ENCODE data around the gene CTSE. TPM values are rescaled to one million over a fixed set of nuclear protein-coding genes. Genes with fewer than 3 reads are reported as not detected.

Gene CTSE
- total and polyA plus RNA-seq, 2 of the 8 experiments (the other 6 are each of a cell fraction or from before 2014, with no cell fraction given) = 0.03 TPM; not detected in 1

DNA sequence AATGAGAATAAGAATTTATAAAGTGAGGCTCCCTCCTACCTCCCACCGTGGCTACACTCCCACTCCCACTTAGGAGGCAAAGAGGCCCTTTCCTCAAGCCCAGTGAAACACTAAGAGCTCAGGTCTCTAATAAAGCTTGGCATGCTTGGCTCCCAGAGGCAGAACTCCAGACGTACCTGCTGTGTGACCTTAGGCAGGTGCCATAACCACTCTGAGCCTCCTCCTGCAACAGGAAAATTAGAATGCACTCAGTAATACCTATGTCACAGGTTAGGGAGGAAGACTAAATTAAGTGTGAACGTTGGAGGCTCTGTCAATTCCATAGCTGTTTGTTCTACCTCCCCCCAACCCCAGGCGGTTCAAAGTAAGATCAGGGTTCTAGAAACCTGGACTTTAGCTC is 63.9 kb downstream of the CTSE start:
- H3K23me2 ChIP-seq (ENCODE audit: low read depth, low read length) = no peaks in the 10 kb centered on the region
- H3K9ac ChIP-seq (replicated peaks in 1 of 4; ENCODE audit: extremely low read depth in 1 of 4, low read depth in 3 of 4, low read length in 3 of 4) = no peak overlapping the region
- H4K91ac ChIP-seq (replicated peaks; ENCODE audit: insufficient read length, low read length) = no peak overlapping the region
- no peak overlapping the region for H2BK15ac ChIP-seq (ENCODE audit: low read length)
- FAIRE-seq (no peak), DNase-seq (ENCODE audit: low read depth in 1 of 2, low spot score in 2 of 2) (no peak)
- H2AK5ac ChIP-seq (ENCODE audit: low read depth, low read length) = no peak overlapping the region
- H3K27me3 ChIP-seq (replicated peaks in 1 of 4; ENCODE audit: control insufficient read depth in 3 of 4, extremely low read depth in 1 of 4, insufficient read depth in 3 of 4, low read length in 3 of 4) = no peaks in the 10 kb centered on the region
- WGBS, 2 experiments (ENCODE audit: extremely low coverage in 1 of 2, insufficient coverage in 1 of 2, insufficient read length in 1 of 2, insufficient replicate concordance in 2 of 2, low coverage in 1 of 2, low lambda C conversion rate in 2 of 2, missing lambda C conversion rate in 1 of 2) = 77% methylated on average over 4 of the region's 4 CpGs; no CpG with 5 or more reads in 1 of the 2 experiments
- H3K9me3 ChIP-seq (ENCODE audit: insufficient read depth in 2 of 2, low read depth in 1 of 2, low read length in 1 of 2) = no peaks in the 10 kb centered on the region
- no peak overlapping the region for H4K5ac ChIP-seq (ENCODE audit: insufficient read length, low read depth, low read length)
- no peak overlapping the region for H3K4ac ChIP-seq (replicated peaks; ENCODE audit: insufficient read length, low read depth, low read length)
- H4K20me1 ChIP-seq (replicated peaks in 1 of 2; ENCODE audit: control insufficient read depth in 1 of 2, insufficient read depth in 2 of 2, low read length in 2 of 2) = peaks cover 0 to 2% of the 10 kb centered on the region in 2 experiments
- ChIA-PET CTCF (ENCODE audit: partially characterized antibody) (interaction anchor here (0.6 to 5.7 kb wide), 8 partner anchors 9 to 166 kb away, joined by 3 to 50 read pairs (median 5); partner anchors contain the start of gene SLC26A9), POLR2A (ENCODE audit: partially characterized antibody) (no interaction called here)
- H3K23ac ChIP-seq (ENCODE audit: insufficient read length) = no peak overlapping the region
- no peak overlapping the region for H2AFZ ChIP-seq (ENCODE audit: low read length)
- H2BK5ac ChIP-seq (ENCODE audit: low read depth, low read length) = no peak overlapping the region
- no peaks in the 10 kb centered on the region for H3K36me3 ChIP-seq (ENCODE audit: control insufficient read depth in 2 of 4, insufficient read depth in 4 of 4, low read length in 3 of 4)
- H2BK12ac ChIP-seq (ENCODE audit: low read depth, low read length) = no peak overlapping the region
- H2BK120ac ChIP-seq (replicated peaks; ENCODE audit: low read depth, low read length) = no peak overlapping the region
- H3K14ac ChIP-seq (ENCODE audit: insufficient read length) = no peak overlapping the region
- H3K79me1 ChIP-seq (ENCODE audit: low read depth, low read length) = no peaks in the 10 kb centered on the region
- peaks cover 0 to 5% (median 1%) of the 10 kb centered on the region in 4 experiments; a peak in 1 of 7 replicates for H3K4me1 ChIP-seq (replicated peaks in 1 of 4; ENCODE audit: control insufficient read depth in 3 of 4, insufficient read depth in 4 of 4, low read length in 3 of 4)
- H3K27ac ChIP-seq (ENCODE audit: low read depth, low read length) = no peak overlapping the region
- H4K8ac ChIP-seq (ENCODE audit: extremely low read depth, insufficient read depth, low read length) = no peak overlapping the region; the same call in 1 of the 2 replicates
- H3K79me2 ChIP-seq (ENCODE audit: control insufficient read depth in 1 of 2, insufficient read depth in 2 of 2, low read length in 2 of 2) = no peaks in the 10 kb centered on the region
- H3K4me2 ChIP-seq (ENCODE audit: insufficient read depth in 1 of 2, low read depth in 2 of 2, low read length in 2 of 2) = no peak overlapping the region
- H2BK20ac ChIP-seq (ENCODE audit: low read length) = no peak overlapping the region
- H3K4me3 ChIP-seq (ENCODE audit: extremely low read depth in 1 of 4, insufficient read depth in 2 of 4, low read depth in 3 of 4, low read length in 4 of 4) = no peak overlapping the region
- H3K18ac ChIP-seq (ENCODE audit: extremely low read depth, low read length) = no peak overlapping the region
- no peak overlapping the region for H3K56ac ChIP-seq (replicated peaks; ENCODE audit: insufficient read length, low read depth, low read length)
- TF ChIP-seq FOSL1 (IDR thresholded peaks at IDR 0.05; ENCODE audit: insufficient read depth, low read depth, low read length) = no peak
- TF ChIP-seq EP300 (IDR thresholded peaks at IDR 0.05; ENCODE audit: borderline replicate concordance in 1 of 2, low read depth in 2 of 2, low read length in 2 of 2) = no peak
- no peak for TF ChIP-seq SUZ12 (IDR thresholded peaks at IDR 0.05; ENCODE audit: low read length)
- TF ChIP-seq, protein P1, sequence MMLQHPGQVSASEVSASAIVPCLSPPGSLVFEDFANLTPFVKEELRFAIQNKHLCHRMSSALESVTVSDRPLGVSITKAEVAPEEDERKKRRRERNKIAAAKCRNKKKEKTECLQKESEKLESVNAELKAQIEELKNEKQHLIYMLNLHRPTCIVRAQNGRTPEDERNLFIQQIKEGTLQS (IDR thresholded peaks at IDR 0.05; ENCODE audit: insufficient read depth, low read depth, low read length) = no peak
- no peak for TF ChIP-seq GTF2F1 (IDR thresholded peaks at IDR 0.05; ENCODE audit: borderline replicate concordance, low read depth, low read length)
- no peak for TF ChIP-seq SIRT6 (IDR thresholded peaks at IDR 0.05; ENCODE audit: low read length)
- no peak for TF ChIP-seq EZH2 (IDR thresholded peaks at IDR 0.05; ENCODE audit: low read depth, low read length, severe bottlenecking)
- TF ChIP-seq NRF1 (IDR thresholded peaks at IDR 0.05; ENCODE audit: low read depth, low read length) = no peak
- TF ChIP-seq POLR2AphosphoS5 (IDR thresholded peaks at IDR 0.05; ENCODE audit: low read depth, low read length) = no peak
- no peak for TF ChIP-seq CHD2 (IDR thresholded peaks at IDR 0.05; ENCODE audit: low read length)
- TF ChIP-seq TAF1 (IDR thresholded peaks at IDR 0.05; ENCODE audit: low read depth, low read length) = no peak
- no peak for TF ChIP-seq TCF12 (IDR thresholded peaks at IDR 0.05; ENCODE audit: low read depth, low read length)
- TF ChIP-seq MAFK (IDR thresholded peaks at IDR 0.05; ENCODE audit: low read depth, low read length) = no peak

Data from H1 (cell line).